ENCODE measurements around the gene LATS2. TPM values are rescaled to one million over a fixed set of nuclear protein-coding genes. Genes with fewer than 3 reads are reported as not detected.

Gene LATS2
- total RNA-seq, 2 experiments from 2014 or later: 1.6 TPM

DNA sequence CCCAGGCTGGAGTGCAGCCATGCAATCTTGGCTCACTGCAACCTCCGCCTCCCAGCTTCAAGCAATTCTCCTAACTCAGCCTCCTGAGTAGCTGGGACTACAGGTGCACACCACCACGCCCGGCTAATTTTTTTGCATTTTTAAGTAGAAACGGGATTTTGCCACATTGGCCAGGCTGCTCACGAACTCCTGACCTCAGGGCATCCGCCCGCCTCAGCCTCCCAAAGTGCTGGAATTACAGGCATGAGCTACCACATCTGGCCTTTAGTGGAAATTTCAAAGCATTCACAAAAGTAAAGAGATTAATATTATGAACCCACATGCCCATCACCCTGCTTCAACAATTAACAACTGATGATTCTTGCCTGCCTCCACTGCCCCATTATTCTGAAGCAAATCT, 20.5 kb upstream of the LATS2 start:
- ATAC-seq (no peak), DNase-seq (no peak)
- no peak overlapping the region for H3K27ac Mint-ChIP-seq
- no peak overlapping the region for H3K4me3 Mint-ChIP-seq
- CTCF ChIA-PET: interaction anchor here (0.7 kb wide), 1 partner anchor 104 kb away, joined by 3 read pairs; no protein-coding TSS in a partner anchor
- POLR2A ChIA-PET: no interaction called here
- no peaks in the 10 kb centered on the region for H3K36me3 Mint-ChIP-seq (ENCODE audit: low read depth)
- no peaks in the 10 kb centered on the region for H3K4me1 Mint-ChIP-seq
- H3K9me3 Mint-ChIP-seq (ENCODE audit: low read depth): no peaks in the 10 kb centered on the region
- intact Hi-C loops (cut with DNase I, micrococcal nuclease): no loop called here
- peaks cover 5% of the 10 kb centered on the region for H3K27me3 Mint-ChIP-seq

GRCh38 chr13:21080593-21080891, 19.2 kb upstream of the LATS2 start:
- POLR2A ChIA-PET: no interaction called here
- intact Hi-C loops (cut with DNase I, micrococcal nuclease): no loop called here

DNA sequence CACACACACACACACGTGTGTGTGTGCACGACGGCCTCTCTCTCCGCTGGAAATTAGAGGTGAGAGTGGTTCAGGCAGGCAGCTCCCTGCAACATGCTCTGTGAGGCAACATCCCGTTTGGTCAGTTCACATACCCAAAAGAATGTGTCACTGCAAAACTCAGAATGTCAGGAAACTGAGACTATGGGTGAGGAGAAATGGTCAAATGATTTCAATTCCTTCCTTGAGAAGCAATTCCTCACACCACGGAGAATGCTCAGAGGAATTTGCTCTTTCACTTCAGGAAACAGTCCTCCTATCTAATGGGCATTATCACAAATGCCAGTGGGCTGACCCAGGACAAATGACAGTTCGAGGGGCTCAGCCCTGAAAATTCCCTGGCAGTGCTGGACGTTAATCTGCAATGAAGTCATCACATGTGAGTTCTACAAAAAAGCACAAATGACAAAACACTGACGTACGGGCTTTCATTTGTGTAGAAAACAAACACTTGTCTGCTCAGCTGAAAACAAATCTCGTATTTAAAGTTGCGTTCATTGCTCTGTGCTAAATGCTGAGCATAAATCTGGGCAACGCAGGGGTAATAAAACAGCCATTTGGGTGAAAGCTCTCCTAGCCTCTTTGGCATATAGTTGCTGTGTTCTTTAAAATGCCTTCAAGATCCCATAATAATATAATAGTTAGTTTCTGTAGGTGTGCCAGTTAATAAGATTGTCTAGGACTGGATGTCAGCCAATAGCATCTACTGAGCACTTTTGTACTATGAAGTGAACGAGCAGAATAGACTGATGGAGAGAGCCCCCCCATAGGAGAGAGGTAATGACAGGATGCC, 18.6 kb upstream of the LATS2 start:
- POLR2A ChIA-PET: no interaction called here
- Mint-ChIP-seq H3K4me1 (peaks cover 3% of the 10 kb centered on the region), H3K36me3 (ENCODE audit: low read depth) (no peaks in the 10 kb centered on the region), H3K9me3 (ENCODE audit: low read depth) (no peaks in the 10 kb centered on the region), H3K27ac (no peak overlapping the region), H3K27me3 (peaks cover 7% of the 10 kb centered on the region), H3K4me3 (no peak overlapping the region)
- DNase-seq (no peak), ATAC-seq (no peak)
- intact Hi-C loops (cut with DNase I, micrococcal nuclease): no loop called here
- CTCF ChIA-PET: no interaction called here

More at GRCh38 chr13:21080593-21080891, 19.2 kb upstream of the LATS2 start:
- Mint-ChIP-seq H3K4me3 (no peak overlapping the region), H3K4me1 (no peaks in the 10 kb centered on the region), H3K27me3 (peaks cover 5% of the 10 kb centered on the region), H3K36me3 (ENCODE audit: low read depth) (no peaks in the 10 kb centered on the region), H3K9me3 (ENCODE audit: low read depth) (no peaks in the 10 kb centered on the region), H3K27ac (no peak overlapping the region)
- DNase-seq (no peak), ATAC-seq (no peak)
- CTCF ChIA-PET: no interaction called here

- H3K27me3 Mint-ChIP-seq: peaks cover 9% of the 10 kb centered on the region
- H3K4me3 Mint-ChIP-seq: no peak overlapping the region
- no peak overlapping the region for H3K27ac Mint-ChIP-seq
- DNase-seq: no peak
- no peaks in the 10 kb centered on the region for H3K36me3 Mint-ChIP-seq (ENCODE audit: low read depth)
- ChIA-PET CTCF (interaction anchor here (0.6 kb wide), 1 partner anchor 774 kb away, joined by 5 read pairs; no protein-coding TSS in a partner anchor), POLR2A (no interaction called here)
- H3K4me1 Mint-ChIP-seq: peaks cover 11% of the 10 kb centered on the region
- H3K9me3 Mint-ChIP-seq (ENCODE audit: low read depth): no peaks in the 10 kb centered on the region
- intact Hi-C loops (cut with DNase I, micrococcal nuclease): no loop called here
- no peak for ATAC-seq
Measured at GRCh38 chr13:21079221-21079620, 17.8 kb upstream of the LATS2 start.

- Mint-ChIP-seq H3K4me1 (peaks cover 13% of the 10 kb centered on the region), H3K4me3 (no peak overlapping the region), H3K27me3 (peaks cover 9% of the 10 kb centered on the region), H3K9me3 (ENCODE audit: low read depth) (no peaks in the 10 kb centered on the region), H3K27ac (no peak overlapping the region), H3K36me3 (ENCODE audit: low read depth) (no peaks in the 10 kb centered on the region)
- ChIA-PET CTCF (interaction anchor here (0.6 kb wide), 1 partner anchor 773 kb away, joined by 5 read pairs; no protein-coding TSS in a partner anchor), POLR2A (no interaction called here)
- intact Hi-C loops (cut with DNase I, micrococcal nuclease): no loop called here
- DNase-seq (no peak), ATAC-seq (no peak)
Measured at GRCh38 chr13:21078501-21078900, 17.1 kb upstream of the LATS2 start.

DNA sequence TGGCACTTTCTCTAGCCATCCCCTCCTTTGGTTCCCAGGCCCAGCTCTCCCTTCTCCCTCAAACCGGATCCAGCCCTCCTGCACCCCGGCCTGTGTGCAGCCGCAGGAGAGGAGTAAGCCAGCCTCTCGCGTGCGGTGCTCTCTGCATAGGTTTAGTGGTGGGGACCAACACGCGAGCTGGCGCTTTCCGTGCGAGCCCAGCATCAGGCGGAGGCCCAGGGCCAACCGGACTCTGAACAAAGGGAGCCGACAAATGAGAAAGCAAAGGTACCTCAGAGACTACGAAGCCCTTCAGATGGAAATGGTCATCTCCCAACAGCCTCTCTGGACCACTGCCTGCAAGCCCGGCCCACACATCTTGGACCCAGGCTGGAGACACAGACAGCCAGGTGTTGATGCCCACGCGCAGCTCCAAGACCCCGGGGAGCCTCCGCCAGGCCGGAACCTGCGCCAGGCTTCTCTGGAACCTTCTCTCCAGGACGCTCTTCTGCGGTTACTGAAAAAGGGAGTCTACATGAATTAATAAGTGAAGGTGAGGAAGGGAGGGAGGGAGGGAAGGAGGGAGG, 16.5 kb upstream of the LATS2 start:
- no peaks in the 10 kb centered on the region for H3K9me3 Mint-ChIP-seq (ENCODE audit: low read depth)

GRCh38 chr13:21077076-21077787, 15.8 kb upstream of the LATS2 start:
- CTCF ChIA-PET: no interaction called here
- peaks cover 9% of the 10 kb centered on the region for H3K27me3 Mint-ChIP-seq
- peaks cover 13% of the 10 kb centered on the region for H3K4me1 Mint-ChIP-seq
- peak overlapping the region; percentile 42 for H3K27ac Mint-ChIP-seq
- POLR2A ChIA-PET: no interaction called here
- DNase-seq: no peak
- no peaks in the 10 kb centered on the region for H3K9me3 Mint-ChIP-seq (ENCODE audit: low read depth)
- H3K36me3 Mint-ChIP-seq (ENCODE audit: low read depth): no peaks in the 10 kb centered on the region
- peak overlapping the region; percentile 41 for H3K4me3 Mint-ChIP-seq
- intact Hi-C loops (cut with DNase I, micrococcal nuclease): no loop called here
- no peak for ATAC-seq

More for the DNA sequence above, 16.5 kb upstream of the LATS2 start:
- CTCF ChIA-PET: no interaction called here
- Mint-ChIP-seq H3K27ac (peak overlapping the region; percentile 42), H3K36me3 (ENCODE audit: low read depth) (no peaks in the 10 kb centered on the region), H3K4me3 (no peak overlapping the region), H3K4me1 (peaks cover 13% of the 10 kb centered on the region), H3K27me3 (peaks cover 9% of the 10 kb centered on the region)
- intact Hi-C loops (cut with DNase I, micrococcal nuclease): no loop called here
- DNase-seq (no peak), ATAC-seq (no peak)
- POLR2A ChIA-PET: no interaction called here

DNA sequence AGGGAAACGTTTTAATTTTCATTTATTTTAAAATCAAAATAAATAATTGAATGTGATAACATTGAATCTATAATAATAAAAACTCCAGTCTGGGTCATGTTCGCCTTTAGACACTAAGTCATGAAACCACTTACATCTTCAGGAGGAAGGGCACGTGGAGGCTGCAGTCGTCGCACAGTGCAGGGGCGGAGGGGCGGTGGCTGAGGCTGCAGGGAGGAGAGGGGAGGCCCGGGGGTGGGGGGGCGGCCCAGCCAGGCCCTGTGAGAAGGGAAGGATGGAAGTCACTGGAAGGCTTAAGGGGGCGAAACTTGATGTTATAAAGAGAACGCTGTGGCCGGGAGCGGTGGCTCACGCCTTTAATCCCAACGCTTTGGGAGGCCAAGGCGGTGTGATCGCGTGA, 14.9 kb upstream of the LATS2 start:
- no peaks in the 10 kb centered on the region for H3K9me3 Mint-ChIP-seq (ENCODE audit: low read depth)
- ATAC-seq (peak; percentile 16), DNase-seq (peak; percentile 37)
- H3K27me3 Mint-ChIP-seq: peaks cover 9% of the 10 kb centered on the region
- no peak overlapping the region for H3K27ac Mint-ChIP-seq
- H3K4me1 Mint-ChIP-seq: peaks cover 13% of the 10 kb centered on the region
- H3K36me3 Mint-ChIP-seq (ENCODE audit: low read depth): no peaks in the 10 kb centered on the region
- ChIA-PET CTCF (no interaction called here), POLR2A (no interaction called here)
- H3K4me3 Mint-ChIP-seq: no peak overlapping the region
- intact Hi-C loops (cut with DNase I, micrococcal nuclease): no loop called here

DNA sequence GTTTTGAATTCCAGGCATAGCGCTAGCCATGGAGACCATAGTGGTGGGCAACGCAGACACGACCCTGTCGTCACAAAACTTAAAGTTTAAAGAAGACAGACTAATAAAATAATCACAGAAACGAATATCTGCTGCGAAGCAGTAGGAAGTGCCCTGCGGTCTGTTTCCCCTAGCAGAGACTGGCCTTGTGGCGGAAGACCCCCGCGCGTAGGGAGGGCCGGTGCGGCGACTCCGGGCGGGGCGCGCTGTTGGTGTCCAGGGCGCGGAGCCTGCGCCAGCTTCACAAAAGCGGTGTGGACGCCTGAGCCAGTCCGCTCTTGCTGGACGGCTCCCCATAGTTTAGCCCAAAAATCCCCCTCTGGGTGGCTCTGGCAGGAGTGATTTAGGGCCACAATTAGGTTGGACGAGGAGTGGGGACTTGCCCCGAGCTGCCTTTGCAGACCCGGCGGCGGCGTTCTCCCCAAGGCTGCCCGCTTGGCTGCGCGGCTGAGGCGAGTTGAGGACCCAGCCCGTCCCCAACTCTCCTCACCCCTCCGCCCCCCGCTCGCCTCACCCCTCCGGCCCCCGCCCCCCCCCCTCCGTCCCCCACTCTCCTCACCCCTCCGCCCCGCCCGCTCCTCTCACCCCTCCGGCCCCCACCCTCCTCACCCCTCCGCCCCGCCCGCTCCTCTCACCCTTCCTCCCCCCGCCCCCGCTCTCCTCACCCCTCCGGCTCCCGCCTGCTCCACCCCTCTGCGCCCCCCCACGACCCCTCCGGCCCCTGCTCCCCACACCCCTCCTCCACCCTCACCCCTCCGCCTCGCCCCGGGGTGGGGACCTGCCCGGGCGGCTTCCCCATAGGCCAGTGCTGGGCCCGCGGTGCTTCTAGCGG, 14.2 kb upstream of the LATS2 start:
- peak overlapping the region; percentile 61 for H3K4me3 Mint-ChIP-seq
- DNase-seq (peak; percentile 54), ATAC-seq (peak; percentile 57)
- ChIA-PET CTCF (no interaction called here), POLR2A (no interaction called here)
- no peaks in the 10 kb centered on the region for H3K36me3 Mint-ChIP-seq (ENCODE audit: low read depth)
- H3K27ac Mint-ChIP-seq: peak overlapping the region; percentile 14
- peaks cover 13% of the 10 kb centered on the region for H3K4me1 Mint-ChIP-seq
- H3K9me3 Mint-ChIP-seq (ENCODE audit: low read depth): no peaks in the 10 kb centered on the region
- peaks cover 9% of the 10 kb centered on the region for H3K27me3 Mint-ChIP-seq
- intact Hi-C loops (cut with DNase I, micrococcal nuclease): loop anchor here in 1 of 2 experiments (1.0 kb wide), 1 partner anchor 14 kb away; the partner anchor contains the start of gene LATS2

DNA sequence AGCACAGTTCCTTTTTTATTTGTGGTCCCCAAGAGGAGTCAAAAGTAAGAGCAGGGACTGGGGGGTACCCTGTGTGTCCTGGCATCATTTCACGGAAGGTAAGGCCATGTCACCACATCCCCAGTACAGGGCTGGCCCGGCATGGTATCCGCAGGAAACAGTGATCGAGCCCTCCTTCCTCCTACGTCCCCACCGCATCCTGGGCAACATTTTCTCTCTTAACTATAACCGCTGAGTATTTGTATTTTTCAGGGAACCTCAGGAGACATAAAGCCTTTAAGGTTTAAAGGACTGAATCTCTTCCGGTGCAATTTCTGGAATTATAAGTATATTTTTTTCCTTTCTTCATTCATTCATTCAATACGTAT, 13.6 kb upstream of the LATS2 start:
- ChIA-PET POLR2A (no interaction called here), CTCF (no interaction called here)
- Mint-ChIP-seq H3K27ac (peak overlapping the region; percentile 14), H3K27me3 (peaks cover 9% of the 10 kb centered on the region), H3K4me3 (peak overlapping the region; percentile 61), H3K36me3 (ENCODE audit: low read depth) (no peaks in the 10 kb centered on the region), H3K9me3 (ENCODE audit: low read depth) (no peaks in the 10 kb centered on the region), H3K4me1 (peaks cover 13% of the 10 kb centered on the region)
- ATAC-seq (peak; percentile 81), DNase-seq (peak; percentile 65)
- intact Hi-C loops (cut with DNase I, micrococcal nuclease): loop anchor here in 1 of 2 experiments (1.0 kb wide), 1 partner anchor 14 kb away; the partner anchor contains the start of gene LATS2

DNA sequence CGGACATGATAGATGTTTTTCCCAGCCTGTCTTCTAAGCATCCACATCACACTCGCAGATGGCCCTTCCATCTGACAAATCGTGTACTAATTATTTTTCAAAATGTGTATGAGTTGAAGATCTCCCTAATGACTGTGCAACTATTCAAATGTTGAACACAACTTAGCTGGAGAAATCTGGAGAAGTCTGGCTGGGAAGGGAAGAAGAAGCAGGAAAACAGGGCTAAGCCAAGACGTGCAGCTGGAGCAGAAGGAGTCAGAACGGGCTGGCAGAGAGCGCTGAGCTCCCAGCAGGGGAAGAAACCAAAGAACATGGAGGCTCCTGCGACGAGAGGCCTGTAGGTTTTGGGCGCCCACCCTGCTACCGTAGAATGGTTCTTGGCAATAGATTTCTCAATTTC, 13.2 kb upstream of the LATS2 start:
- intact Hi-C loops (cut with DNase I, micrococcal nuclease): no loop called here
- CTCF ChIA-PET: interaction anchor here (0.6 to 0.9 kb wide), 3 partner anchors 9 to 481 kb away, joined by 3 to 5 read pairs (median 4); no protein-coding TSS in a partner anchor
- peak; percentile 17 for ATAC-seq
- Mint-ChIP-seq H3K9me3 (ENCODE audit: low read depth) (no peaks in the 10 kb centered on the region), H3K27ac (peak overlapping the region; percentile 14), H3K4me1 (peaks cover 13% of the 10 kb centered on the region), H3K4me3 (no peak overlapping the region), H3K27me3 (peaks cover 9% of the 10 kb centered on the region), H3K36me3 (ENCODE audit: low read depth) (no peaks in the 10 kb centered on the region)
- POLR2A ChIA-PET: interaction anchor here (0.6 kb wide), 1 partner anchor 389 kb away, joined by 3 read pairs; no protein-coding TSS in a partner anchor
- DNase-seq: no peak

Data from activated CD4-positive, alpha-beta T cell treated with anti-CD3 and anti-CD28 coated beads for 36 hours (primary cell).